Panc1 (cell line): Measurements from ENCODE around the gene MAML3.

Experiments used
- POLR2AphosphoS5 ChIP-seq: IDR thresholded peaks from 2 replicates; pipeline ENCODE4 v1.6.1; 2012; ENCODE audit warnings: mild to moderate bottlenecking, low read depth, low read length, moderate library complexity
- TF ChIP-seq, protein P1 (sequence below): fragments of 450-650 bp; IDR thresholded peaks from 2 replicates; pipeline ENCODE4 v1.5.1; 2017; ENCODE audit warnings: mild to moderate bottlenecking
- TF ChIP-seq, protein P2 (sequence below), 2 experiments: IDR thresholded peaks; 2 replicates each; pipeline ENCODE4 v1.6.1; 2011 to 2012; ENCODE audit warnings: low read depth in 2 of 2, control low read depth in 1 of 2, low read length in 1 of 2, mild to moderate bottlenecking in 1 of 2, moderate library complexity in 1 of 2; ENCODE audit not compliant: insufficient read depth in 1 of 2

DNA sequence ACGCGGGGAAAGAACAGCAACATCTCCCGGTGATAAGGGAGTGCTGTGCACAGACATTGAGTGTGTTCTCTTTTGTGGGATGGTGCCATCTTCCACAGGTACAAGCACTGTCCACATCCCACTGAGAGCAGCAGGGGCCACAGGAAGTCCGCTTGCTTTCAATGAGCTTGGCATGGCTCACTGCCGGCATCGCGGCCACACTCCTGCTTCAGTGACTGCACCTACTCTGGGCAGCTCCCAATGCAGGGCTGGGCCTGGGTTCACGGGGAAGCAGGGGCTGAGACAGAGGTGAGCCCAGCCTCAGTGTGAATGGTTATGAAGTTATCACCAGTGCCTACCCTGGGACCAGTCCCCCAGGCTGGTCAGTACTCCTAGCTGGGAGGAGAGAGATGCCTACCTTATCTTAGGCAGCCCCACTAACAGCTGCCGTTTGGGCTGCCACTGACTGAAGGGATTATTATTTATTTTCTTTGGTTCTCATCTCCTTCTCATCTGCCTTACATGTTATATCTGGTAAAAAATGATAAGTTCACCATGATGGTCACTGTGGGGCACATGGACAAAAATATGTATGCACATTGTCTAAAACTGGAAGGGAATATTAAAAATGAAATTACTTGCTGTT is 389.2 kb downstream of the MAML3 start:
- TF ChIP-seq, protein P1, sequence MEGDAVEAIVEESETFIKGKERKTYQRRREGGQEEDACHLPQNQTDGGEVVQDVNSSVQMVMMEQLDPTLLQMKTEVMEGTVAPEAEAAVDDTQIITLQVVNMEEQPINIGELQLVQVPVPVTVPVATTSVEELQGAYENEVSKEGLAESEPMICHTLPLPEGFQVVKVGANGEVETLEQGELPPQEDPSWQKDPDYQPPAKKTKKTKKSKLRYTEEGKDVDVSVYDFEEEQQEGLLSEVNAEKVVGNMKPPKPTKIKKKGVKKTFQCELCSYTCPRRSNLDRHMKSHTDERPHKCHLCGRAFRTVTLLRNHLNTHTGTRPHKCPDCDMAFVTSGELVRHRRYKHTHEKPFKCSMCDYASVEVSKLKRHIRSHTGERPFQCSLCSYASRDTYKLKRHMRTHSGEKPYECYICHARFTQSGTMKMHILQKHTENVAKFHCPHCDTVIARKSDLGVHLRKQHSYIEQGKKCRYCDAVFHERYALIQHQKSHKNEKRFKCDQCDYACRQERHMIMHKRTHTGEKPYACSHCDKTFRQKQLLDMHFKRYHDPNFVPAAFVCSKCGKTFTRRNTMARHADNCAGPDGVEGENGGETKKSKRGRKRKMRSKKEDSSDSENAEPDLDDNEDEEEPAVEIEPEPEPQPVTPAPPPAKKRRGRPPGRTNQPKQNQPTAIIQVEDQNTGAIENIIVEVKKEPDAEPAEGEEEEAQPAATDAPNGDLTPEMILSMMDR = no peak
- no peak for TF ChIP-seq POLR2AphosphoS5
- TF ChIP-seq, protein P2, sequence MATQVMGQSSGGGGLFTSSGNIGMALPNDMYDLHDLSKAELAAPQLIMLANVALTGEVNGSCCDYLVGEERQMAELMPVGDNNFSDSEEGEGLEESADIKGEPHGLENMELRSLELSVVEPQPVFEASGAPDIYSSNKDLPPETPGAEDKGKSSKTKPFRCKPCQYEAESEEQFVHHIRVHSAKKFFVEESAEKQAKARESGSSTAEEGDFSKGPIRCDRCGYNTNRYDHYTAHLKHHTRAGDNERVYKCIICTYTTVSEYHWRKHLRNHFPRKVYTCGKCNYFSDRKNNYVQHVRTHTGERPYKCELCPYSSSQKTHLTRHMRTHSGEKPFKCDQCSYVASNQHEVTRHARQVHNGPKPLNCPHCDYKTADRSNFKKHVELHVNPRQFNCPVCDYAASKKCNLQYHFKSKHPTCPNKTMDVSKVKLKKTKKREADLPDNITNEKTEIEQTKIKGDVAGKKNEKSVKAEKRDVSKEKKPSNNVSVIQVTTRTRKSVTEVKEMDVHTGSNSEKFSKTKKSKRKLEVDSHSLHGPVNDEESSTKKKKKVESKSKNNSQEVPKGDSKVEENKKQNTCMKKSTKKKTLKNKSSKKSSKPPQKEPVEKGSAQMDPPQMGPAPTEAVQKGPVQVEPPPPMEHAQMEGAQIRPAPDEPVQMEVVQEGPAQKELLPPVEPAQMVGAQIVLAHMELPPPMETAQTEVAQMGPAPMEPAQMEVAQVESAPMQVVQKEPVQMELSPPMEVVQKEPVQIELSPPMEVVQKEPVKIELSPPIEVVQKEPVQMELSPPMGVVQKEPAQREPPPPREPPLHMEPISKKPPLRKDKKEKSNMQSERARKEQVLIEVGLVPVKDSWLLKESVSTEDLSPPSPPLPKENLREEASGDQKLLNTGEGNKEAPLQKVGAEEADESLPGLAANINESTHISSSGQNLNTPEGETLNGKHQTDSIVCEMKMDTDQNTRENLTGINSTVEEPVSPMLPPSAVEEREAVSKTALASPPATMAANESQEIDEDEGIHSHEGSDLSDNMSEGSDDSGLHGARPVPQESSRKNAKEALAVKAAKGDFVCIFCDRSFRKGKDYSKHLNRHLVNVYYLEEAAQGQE (IDR thresholded peaks at IDR 0.05; ENCODE audit: insufficient read depth in 1 of 2, low read depth in 2 of 2, low read length in 1 of 2) = no peak
